A673 (cell line): ENCODE data around the gene DUOXA1. TPM values are rescaled to one million over a fixed set of nuclear protein-coding genes. Genes with fewer than 3 reads are reported as not detected.
"Not testable (repeated sequence)": the region's sequence is repeated elsewhere in the genome, so short reads cannot be mapped to it uniquely, and the experiment has no call there.

Experiments used
- BruUV-seq: library from RNA; stranded (reverse); fragments of 400-500 nt; replicated peaks from 2 replicates; lab custom pipeline; 2021; lab: Mats Ljungman, UMichigan
- CTCF ChIA-PET: fragments of 300-600 bp; sonication (Branson Sonifier 250); formaldehyde crosslinking; loops from one replicate; lab custom pipeline; 2022; ENCODE audit warnings: antibody characterized with exemption; lab: Charles Lee
- POLR2A ChIA-PET: fragments of 300-600 bp; sonication (Branson Sonifier 250); formaldehyde crosslinking; loops from one replicate; lab custom pipeline; 2022; ENCODE audit warnings: antibody characterized with exemption; ENCODE audit not compliant: low non-redundant PET; lab: Charles Lee
- DNase-seq: peaks from one replicate; pipeline ENCODE4 v3.0.0-alpha.2; 2015; ENCODE audit warnings: low spot score
- H3K27ac ChIP-seq: fragments of 200-600 bp; sonication (generic); 2 replicates; pipeline ENCODE4 v1.5.1; 2016; ENCODE audit warnings: mixed run types, low read depth, mild to moderate bottlenecking, mixed read lengths, antibody characterized with exemption, low read length; ENCODE audit not compliant: poor library complexity, severe bottlenecking
- H3K27me3 ChIP-seq: fragments of 200-600 bp; sonication (generic); replicated peaks from 2 replicates; pipeline ENCODE4 v1.6.1; 2017; ENCODE audit warnings: mixed run types, low read depth, mild to moderate bottlenecking, mixed read lengths, antibody characterized with exemption, low read length; ENCODE audit not compliant: insufficient read depth, poor library complexity
- H3K36me3 ChIP-seq: fragments of 200-600 bp; sonication (generic); 2 replicates; pipeline ENCODE4 v1.6.1; 2016; ENCODE audit warnings: mixed run types, mild to moderate bottlenecking, mixed read lengths, antibody characterized with exemption, low read length; ENCODE audit not compliant: insufficient read depth, poor library complexity, severe bottlenecking
- H3K4me1 ChIP-seq: fragments of 200-600 bp; sonication (generic); 2 replicates; pipeline ENCODE4 v1.6.1; 2017; ENCODE audit warnings: mixed run types, mild to moderate bottlenecking, mixed read lengths, antibody characterized with exemption, low read length; ENCODE audit not compliant: insufficient read depth, poor library complexity, severe bottlenecking
- H3K4me3 ChIP-seq: fragments of 200-600 bp; sonication (generic); 2 replicates; pipeline ENCODE4 v1.5.1; 2016; ENCODE audit warnings: low read depth, mixed run types, mild to moderate bottlenecking, mixed read lengths, low read length; ENCODE audit not compliant: poor library complexity, severe bottlenecking
- H3K9me3 ChIP-seq: fragments of 200-600 bp; sonication (generic); 2 replicates; pipeline ENCODE4 v1.6.1; 2016; ENCODE audit warnings: mixed run types, low read depth, mild to moderate bottlenecking, mixed read lengths, antibody characterized with exemption, low read length; ENCODE audit not compliant: poor library complexity, severe bottlenecking
- CTCF ChIP-seq: fragments of 300-800, 200-600 bp; sonication (generic); conservative IDR thresholded peaks from 2 replicates; pipeline ENCODE4 v1.5.1; 2017; ENCODE audit warnings: low read depth, mild to moderate bottlenecking, antibody characterized with exemption, low read length, moderate library complexity, mixed read lengths
- EZH2 ChIP-seq: fragments of 200-600 bp; sonication (generic); IDR thresholded peaks from 2 replicates; pipeline ENCODE4 v1.6.1; 2017; ENCODE audit warnings: borderline replicate concordance, low read depth, mild to moderate bottlenecking, mixed read lengths, antibody characterized with exemption, low read length; ENCODE audit not compliant: poor library complexity, severe bottlenecking
- intact Hi-C: fragments of 100-400 bp; cut with micrococcal nuclease; formaldehyde crosslinking; loops from one replicate; pipeline ENCODE4 v1.10.0; 2022; ENCODE audit not compliant: unreplicated experiment
- total RNA-seq: library from RNA; stranded (reverse); gene quantifications from 2 replicates; pipeline ENCODE4 v1.2.3, GENCODE V29; 2021

DUOXA1 gene
- total RNA-seq, 1 experiment from 2014 or later: 0.95 TPM

DNA sequence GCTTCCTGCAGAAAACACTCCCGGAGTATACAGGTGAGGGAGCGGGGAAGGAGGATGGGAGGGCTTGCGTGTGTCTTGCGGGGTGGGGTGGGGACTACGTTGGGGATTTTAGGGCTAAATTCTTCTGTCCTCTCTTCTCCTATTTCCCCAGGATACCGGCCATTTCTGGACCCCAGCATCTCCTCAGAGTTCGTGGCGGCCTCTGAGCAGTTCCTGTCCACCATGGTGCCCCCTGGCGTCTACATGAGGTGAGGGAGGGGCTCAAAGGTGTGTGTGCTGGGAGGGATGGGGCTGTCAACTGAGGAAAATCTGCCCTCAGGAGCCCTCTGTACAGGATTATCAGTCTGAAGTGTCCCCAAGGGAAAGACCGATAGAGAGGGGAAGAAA is 6.7 kb upstream of the DUOXA1 start:
- no peaks in the 10 kb centered on the region for H3K27me3 ChIP-seq
- intact Hi-C loops: no loop called here
- ChIA-PET CTCF (no interaction called here), POLR2A (no interaction called here)
- no peak for DNase-seq
- no peak overlapping the region for H3K27ac ChIP-seq
- H3K9me3 ChIP-seq: no peaks in the 10 kb centered on the region
- H3K4me3 ChIP-seq: no peak overlapping the region
- TF ChIP-seq EZH2 (no peak), CTCF (no peak)
- H3K4me1 ChIP-seq: no peaks in the 10 kb centered on the region
- H3K36me3 ChIP-seq: no peaks in the 10 kb centered on the region
- BruUV-seq: no TSS peak

DNA sequence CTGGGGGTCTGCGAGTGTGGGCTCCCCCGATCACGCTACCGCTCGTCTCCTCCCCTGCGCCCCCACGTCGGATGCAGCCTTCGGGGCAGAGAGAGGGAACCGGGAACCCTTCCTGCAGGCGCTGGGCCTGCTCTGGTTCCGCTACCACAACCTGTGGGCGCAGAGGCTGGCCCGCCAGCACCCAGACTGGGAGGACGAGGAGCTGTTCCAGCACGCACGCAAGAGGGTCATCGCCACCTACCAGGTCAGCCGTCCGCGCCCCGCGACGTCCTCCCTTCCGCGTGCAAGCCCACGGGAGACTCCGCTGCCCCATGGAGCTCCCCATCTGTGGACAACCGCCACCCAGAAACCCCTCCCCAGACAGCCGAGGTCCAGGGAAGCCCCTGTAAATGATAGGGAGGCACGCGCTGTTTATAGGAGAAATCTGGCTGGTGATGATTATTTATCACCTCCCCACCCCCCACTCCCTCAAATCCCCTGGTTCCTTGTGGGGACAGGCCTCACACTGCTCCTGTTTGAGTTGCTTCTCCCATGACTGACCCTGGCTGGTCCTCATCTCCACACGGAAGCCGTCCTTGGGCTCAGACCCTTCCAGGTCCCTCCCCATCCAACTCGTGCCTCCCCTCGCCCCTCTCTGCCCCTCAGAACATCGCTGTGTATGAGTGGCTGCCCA is 6.2 kb upstream of the DUOXA1 start:
- BruUV-seq, CTCF ChIA-PET, H3K27me3 ChIP-seq: not testable (repeated sequence)

DNA sequence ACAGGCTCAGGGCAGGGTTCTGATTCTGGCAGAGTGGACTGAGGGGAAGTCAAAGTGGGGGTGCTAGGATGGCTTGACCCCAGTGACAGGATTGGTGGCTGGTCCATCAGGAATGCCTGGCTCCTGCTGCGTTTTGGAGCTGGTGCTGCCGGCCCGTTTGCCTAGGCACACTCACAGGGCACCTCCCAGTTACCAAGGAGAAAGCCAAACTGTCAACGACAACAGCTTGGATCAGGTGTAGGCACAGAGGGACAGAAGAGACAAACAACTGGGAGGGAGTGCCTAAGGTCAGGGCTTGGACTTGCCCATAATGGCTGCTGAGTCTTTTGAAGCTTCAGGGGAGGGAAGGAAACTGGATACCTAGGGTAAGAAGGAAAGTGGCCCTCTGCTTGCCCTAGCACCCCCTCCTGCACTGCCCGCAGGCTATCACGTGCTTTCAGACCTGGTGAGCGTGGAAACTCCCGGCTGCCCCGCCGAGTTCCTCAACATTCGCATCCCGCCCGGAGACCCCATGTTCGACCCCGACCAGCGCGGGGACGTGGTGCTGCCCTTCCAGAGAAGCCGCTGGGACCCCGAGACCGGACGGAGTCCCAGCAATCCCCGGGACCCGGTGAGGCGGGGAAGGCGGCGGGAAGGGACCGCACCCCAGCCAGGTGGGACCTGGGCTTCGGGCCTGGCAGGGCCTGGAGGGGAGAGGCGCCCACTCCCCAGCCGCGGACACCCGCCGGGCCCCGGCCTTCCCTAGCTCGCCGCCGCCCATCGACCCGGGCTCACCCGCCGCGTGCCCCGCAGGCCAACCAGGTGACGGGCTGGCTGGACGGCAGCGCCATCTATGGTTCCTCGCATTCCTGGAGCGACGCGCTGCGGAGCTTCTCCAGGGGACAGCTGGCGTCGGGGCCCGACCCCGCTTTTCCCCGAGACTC is 5.3 kb upstream of the DUOXA1 start:
- DNase-seq: no peak
- Histone ChIP-seq H3K4me3 (no peak overlapping the region), H3K9me3 (no peaks in the 10 kb centered on the region), H3K36me3 (no peaks in the 10 kb centered on the region), H3K27ac (no peak overlapping the region), H3K27me3 (no peaks in the 10 kb centered on the region), H3K4me1 (no peaks in the 10 kb centered on the region)
- intact Hi-C loops: no loop called here
- BruUV-seq: no TSS peak
- CTCF ChIA-PET: no interaction called here
- POLR2A ChIA-PET: no interaction called here
- no peak for TF ChIP-seq CTCF
- TF ChIP-seq EZH2: no peak

More for the DNA sequence above, 6.2 kb upstream of the DUOXA1 start:
- POLR2A ChIA-PET, H3K36me3 ChIP-seq, intact Hi-C loops, H3K4me1 ChIP-seq, H3K4me3 ChIP-seq, H3K9me3 ChIP-seq, DNase-seq, H3K27ac ChIP-seq: not testable (repeated sequence)
